HG03575 (cell line): ENCODE measurements around the gene CRYL1.
"Not testable (repeated sequence)": the region's sequence is repeated elsewhere in the genome, so short reads cannot be mapped to it uniquely, and the experiment has no call there.

Source experiments
- ATAC-seq: cut with Tn5 transposase; IDR thresholded peaks from one replicate; pipeline ENCODE4 v1.9.1; 2021; ENCODE audit not compliant: unreplicated experiment, insufficient number of reproducible peaks, low FRiP score; ENCODE audit errors: extremely low read depth

The CRYL1 gene

GRCh38 chr13:20434210-20434609 is 91.4 kb downstream of the CRYL1 start:
- not testable (repeated sequence) for ATAC-seq

GRCh38 chr13:20431687-20432384 is 93.8 kb downstream of the CRYL1 start:
- ATAC-seq = no peak

DNA sequence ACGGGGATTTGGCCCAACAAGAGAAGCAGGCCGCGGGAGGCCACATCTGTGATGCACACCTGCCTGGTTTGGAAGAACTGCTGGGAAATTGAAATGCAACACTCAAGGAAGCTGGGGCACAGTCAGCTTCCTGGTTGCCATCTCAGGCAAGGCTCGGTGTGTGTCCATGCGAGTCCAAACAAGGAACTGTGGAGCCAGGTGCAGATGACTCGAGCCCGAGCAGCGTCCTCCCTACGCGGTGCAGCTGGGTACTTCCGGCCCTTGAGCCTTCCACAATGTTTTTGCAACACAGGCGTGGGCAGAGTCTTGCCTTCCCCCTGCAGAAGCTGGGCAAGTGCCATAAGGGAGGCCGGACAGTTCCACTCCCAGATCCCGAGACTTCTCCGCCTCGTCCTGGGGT is 94.6 kb downstream of the CRYL1 start:
- ATAC-seq = no peak

GRCh38 chr13:20430296-20430695 is 95.4 kb downstream of the CRYL1 start:
- no peak for ATAC-seq

DNA sequence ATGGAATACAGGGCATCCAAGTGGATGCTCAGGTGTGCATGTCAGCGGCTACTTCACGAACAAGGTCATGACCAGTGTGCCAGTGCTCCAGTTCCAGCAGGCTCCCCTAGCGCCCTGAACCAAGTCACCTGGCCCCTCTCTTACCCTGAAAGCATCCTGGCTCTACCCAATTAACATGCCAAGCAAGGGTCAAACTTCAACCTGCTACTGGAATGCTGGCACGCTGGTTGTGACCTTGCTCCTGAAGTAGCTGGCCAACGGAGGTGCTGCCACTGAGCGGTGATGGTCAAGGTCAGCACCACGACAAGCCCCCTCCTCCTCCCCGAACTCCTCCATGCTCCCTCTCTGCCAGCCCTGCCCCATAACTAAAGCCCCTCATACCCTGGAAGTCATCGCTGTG is 96.0 kb downstream of the CRYL1 start:
- ATAC-seq = no peak

GRCh38 chr13:20428666-20429644 is 96.7 kb downstream of the CRYL1 start:
- ATAC-seq = no peak

DNA sequence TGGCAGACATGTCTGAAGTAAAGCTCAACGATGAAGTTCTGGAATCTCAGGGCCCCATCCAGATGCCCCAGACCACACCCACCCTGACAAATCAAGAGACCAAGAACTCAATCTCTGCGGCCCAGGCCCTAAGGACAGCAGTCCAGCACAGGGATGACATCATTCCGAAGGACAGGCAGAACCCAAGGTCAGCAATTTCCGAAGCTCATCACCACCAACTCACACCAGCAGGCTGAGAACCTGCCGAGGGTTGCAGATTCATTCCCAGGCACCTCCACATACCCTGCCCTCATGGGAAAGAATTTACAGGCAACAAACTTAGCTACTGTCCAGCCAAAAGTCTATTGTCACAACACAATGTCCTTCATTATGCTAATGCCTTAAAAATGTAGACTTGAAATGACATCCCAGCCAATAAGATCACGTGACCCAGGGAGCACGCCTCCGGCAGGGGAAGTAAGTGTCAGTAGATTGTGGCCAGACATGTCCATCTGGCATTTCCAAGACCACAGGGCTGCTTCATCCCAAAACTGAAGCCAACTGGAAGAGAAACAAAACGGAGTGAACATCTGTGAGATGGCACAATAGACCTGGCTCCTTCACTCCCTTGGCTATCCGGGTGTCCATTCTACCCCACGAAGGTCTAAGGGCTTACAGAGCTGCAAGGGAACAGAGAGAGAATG is 98.8 kb downstream of the CRYL1 start:
- ATAC-seq = no peak

GRCh38 chr13:20425819-20426219 is 99.8 kb downstream of the CRYL1 start:
- peak; percentile 67 for ATAC-seq

- ATAC-seq = no peak
Measured at GRCh38 chr13:20424949-20425348, 100.7 kb downstream of the CRYL1 start.

DNA sequence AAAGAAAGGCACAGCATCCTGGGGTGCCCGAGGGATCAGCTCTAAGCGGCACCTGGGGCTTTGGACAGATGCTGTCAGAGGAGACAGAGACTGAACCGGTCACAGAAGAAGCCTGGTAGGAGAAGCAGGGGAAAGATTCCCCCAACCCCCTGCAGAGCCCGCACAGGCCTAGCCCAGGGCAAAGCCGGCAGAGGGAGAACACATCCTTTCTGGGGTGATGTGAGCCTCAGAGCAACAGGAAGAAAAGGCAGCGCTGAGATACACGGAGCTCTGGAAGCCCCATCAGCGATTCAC is 101.2 kb downstream of the CRYL1 start:
- ATAC-seq = no peak

- no peak for ATAC-seq
Measured at GRCh38 chr13:20422362-20422761, 103.3 kb downstream of the CRYL1 start.

DNA sequence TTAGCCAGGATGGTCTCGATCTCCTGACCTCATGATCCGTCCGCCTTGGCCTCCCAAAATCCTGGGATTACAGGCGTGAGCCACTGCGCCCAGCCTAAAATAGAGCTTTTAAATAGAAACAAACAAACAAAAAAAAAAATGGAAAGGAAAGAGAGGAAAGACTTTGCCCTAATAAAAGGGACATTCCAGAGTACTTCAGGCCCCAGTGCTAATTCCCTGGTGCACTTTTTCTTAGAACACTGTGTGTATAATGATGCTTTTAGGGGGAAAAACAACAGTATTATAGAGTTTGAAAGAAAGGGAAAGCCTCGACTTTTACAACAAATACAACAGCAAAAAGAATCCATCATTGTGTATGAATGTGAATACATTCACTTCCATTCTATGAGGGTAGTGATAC is 104.7 kb downstream of the CRYL1 start:
- no peak for ATAC-seq

GRCh38 chr13:20418953-20419352 is 106.7 kb downstream of the CRYL1 start:
- no peak for ATAC-seq

- ATAC-seq = no peak
Measured at GRCh38 chr13:20416223-20416745, 109.4 kb downstream of the CRYL1 start.

DNA sequence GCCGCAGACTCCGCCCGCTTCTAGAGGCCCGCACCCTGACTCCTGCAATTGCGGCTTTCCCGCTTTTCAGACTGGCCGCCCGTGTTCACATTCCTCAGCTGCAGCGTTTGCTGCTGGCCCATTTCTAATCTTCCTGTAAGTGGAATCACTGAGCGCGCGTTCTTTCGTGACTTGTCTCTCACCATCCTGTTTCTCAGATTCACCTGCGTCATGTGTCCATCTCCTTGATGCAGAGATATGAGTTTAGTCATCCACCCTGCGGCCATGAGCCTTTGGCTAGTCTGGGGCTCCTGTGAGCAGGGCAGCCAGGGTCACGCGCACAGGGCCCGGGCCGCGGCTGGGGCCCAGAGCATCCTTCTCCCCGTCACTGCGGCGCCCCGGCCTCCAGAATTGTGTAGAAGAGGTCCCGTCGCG is 110.0 kb downstream of the CRYL1 start:
- no peak for ATAC-seq

DNA sequence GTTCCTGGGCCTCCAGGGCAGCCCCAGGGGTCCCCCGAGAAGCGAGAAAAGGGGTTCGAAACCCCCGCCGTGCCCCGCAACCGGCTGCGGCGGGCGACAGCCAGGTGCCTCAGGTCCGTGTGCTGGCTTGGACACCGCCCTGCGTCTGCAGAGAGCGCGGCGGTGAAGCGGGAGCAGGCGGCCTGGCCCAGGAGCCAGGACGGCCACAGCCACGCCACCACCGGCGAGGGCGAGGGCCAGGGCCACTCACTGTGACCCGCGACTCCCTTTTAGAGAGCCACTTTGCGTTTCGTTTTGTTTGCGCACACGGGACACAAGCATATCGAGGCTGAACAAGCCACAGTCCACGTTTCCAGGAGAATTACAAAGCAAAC is 110.4 kb downstream of the CRYL1 start:
- ATAC-seq = no peak

- ATAC-seq = no peak
Measured at GRCh38 chr13:20414546-20415305, 110.9 kb downstream of the CRYL1 start.

DNA sequence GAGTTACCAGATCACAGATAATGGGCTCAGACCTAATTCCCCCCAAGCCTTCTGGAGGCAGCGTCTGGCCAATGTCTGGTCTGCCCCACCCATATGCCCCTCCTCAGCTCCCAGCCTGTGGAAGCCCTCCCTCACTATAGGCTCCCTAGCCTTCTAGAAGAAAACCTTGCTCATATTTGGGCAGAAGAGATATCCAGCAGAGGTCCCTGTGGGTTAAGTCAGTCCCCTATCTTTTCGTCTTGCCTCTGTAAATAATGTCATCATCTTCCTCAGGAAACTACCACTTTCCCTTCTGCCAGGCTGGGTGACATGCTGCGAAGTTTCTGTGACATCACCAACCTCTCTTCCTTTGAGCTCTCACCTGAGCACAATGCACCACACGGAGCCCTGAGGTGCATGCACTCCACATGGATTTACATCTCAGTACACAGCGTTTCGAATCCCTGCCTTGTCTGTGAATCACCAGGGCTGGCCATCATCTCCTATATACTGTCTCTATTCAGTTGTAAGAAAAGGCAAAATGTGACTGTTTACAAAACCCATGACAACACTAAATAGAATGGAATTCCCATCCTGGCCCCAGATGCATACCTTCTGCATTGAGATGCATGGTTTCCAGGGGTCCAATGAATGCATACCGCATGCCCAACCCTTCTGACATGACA is 112.8 kb downstream of the CRYL1 start:
- ATAC-seq = no peak
